NOMO-1 treated with dmso at 0.1 percent for 144 hours (cell line): ENCODE measurements around the gene HSBP1L1.
A peak's percentile ranks its signal among the peaks of the same experiment; 100 is the strongest.

Source experiments
- DNase-seq: peaks from one replicate; lab custom pipeline; 2025; ENCODE audit not compliant: unreplicated experiment; lab: John Stamatoyannopoulos, UW

The HSBP1L1 gene

DNA sequence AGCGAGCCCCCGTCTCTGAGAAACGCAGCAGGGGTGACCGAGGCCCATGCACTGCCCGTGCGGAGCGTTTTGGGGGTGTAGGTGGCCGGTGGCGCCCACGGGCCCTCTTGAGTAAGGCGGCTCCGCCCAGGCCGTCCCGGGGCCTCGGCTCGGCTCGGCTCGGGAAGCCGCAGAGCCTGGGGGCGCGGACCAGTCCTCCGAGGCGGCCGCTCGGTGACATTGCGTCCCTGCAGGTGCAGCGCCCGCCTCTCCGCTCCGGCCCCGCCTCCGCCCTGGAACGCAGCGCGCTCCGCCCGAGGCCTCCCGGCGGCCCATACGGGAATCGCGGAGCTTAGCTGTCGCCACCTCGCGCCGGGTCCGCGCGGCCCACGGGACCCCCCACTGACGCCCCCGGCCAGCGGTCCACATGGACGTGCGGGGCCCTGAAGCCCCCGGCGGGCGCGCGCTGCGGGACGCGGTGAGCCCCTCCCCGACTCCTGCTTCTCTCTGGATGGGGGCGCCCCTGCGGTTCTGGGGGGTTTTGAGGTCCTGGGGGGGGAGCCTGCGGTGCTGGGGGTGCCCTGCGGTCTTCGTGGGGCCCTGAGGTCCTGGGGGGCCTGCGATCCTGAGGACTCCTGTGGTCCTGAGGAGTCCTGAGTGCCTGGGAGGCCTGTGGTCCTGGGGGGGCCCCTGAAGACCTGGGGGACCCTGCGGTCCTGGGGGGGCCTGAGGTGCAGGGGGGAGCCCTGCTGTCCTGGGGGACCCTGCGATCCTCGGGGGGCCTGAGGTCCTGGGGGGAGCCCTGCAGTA, at the start of gene HSBP1L1:
TSS of gene HSBP1L1 (plus strand) at position 314 of the 789 bp plus-strand sequence. CDS start at position 407, 93 bp downstream.
- DNase-seq, result peak; percentile 72

DNA sequence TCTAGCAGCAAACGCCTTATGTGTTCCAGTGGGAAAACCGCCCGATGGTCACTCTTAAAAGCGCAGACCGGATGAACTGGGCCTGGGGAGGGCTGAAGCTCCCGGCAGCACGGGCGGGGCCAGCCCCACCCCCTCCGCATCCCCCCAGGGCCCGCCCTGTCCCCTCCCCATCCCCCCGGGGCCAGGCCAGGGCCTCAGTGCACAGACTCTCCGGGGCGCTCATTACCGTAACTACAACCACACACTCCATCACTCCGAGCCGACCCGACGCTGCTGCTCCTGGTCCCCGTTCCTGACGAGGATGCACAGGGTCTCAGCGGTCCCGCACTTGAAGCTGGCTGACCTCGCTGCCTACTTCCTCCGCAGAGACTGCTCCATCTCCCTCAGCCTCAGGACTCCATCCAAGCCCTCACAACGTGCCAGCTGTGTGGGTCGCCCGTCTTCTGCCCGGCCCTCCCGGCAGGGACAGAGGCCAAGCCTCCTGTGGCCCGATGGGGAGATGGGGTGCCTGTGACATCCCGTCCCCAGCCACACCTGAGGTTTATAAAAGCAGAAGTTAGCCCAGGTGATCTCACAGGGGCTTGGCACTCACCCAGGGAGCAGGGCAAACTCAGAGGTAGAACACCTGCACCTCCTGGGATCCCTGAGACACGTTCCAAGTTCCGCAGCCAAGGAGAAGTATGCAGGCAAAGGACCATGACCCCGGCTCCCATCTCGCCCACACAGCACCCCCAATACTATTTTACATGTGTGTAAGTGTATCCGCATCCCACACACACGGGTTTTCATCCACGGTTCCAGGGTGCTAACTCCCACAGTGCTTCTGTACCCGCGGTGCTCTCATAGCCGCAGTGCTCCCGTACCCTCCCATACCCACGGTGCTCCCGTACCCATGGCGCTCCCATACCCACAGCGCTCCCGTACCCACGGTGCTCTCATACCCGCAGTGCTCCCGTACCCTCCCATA, 49.0 kb upstream of the HSBP1L1 start:
- DNase-seq, result no peak

DNA sequence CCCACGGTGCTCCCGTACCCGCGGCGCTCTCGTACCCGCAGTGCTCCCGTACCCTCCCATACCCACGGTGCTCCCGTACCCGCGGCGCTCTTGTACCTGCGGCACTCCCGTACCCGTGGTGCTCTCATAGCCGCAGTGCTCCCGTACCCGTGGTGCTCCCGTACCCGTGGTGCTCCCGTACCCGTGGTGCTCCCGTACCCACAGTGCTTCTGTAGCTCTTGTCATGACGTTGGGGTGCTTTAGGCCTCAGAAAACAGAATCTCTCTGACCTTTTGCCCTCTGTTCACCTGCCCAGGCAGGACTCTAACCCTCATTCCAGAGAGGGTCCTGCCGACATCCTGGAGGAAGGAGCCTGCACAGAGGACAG, 48.3 kb upstream of the HSBP1L1 start:
- DNase-seq, result no peak

DNA sequence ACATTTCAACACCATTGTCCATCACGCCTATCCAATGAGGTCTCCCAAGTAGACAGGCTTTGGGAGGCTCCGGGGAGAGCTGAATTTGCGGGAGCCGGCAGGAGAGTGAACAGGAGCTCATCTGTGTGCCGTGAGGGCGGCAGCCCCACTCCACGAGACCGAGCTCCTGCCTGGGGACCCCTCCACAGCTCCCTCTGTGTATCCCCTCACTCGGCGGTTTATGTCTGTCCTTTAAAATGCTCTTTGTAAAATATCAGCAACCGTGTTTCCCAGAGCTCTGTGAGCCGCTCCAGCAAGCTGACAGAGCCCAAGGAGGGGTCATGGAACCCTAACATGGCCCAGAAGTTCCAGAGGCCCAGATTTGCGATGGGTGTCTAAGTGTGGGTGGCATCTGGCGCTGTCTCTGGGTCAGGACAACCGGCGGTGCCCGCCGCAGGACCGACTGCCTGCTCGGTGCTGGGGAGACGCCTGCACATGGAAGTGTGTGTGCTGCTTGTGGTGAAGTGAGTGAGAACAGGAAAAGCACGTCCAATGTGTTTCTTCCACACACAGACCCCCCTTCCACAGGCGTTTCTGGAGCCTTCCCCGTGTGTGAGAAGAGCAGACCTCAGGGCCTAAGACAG, 47.8 kb upstream of the HSBP1L1 start:
- DNase-seq, result no peak

DNA sequence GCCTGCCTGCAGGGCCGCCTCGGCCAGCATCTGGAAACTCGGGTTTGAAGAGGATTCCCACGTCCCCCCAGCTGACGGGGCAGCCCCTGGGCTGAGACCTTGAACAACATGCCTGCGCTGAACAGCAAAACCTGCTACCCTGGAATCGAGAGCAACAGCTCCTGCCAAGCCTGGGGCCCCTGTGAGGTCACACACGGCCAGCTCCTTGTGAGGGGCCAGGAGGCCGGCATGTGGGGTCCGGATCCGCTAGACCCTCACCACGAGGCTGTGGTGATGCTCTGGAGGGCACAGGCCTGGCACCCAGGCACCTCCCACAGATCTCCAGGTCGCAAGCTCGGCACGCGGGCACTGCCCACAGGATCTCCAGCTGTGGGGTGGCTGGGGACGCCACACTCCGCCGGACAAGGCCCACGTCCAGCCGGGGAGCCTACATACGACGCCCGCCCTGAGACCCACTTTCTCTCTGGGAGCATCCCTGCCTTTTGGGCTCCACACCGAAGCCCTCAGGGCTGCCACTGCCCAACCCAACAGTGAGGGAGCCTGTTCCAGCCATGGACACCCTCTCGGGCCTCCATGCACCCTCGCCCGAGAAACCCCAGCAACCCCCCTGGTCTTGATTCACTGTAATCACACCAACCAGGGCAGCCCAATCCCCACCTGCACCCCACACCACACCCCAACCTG, 47.1 kb upstream of the HSBP1L1 start:
- DNase-seq, result no peak

DNA sequence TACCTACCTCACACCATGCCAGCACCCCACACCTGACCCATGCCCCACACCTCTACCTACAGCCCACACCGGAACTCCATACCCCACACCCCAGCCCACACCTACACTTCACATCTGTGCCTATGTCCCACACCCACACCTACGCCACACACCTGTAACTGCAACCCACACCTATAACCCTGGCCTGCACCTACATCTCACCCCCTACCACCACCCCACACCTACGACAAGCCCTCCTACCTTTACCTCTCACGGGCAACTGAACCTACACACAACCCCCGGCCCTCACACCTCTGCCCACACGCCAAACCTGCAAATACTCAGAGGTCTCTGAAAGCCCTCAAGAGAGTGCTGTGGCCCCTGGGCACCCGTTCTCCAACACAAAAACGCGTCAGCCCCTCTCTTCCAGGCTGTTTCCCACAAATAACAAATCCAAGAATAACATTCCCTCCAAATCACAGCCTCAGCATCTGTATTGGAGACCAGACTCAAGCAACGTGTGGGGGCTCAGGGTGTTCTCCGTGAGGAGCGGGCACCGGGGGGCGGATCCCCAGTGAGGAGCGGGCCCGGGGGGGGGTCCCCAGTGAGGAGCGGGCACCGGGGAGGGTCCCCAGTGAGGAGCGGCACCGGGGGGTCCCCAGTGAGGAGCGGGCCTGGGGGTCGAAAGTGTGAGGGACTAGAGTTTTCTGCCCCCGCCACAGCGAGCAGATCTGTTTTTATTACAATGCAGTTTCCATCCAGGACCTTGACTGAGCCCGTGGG, 46.4 kb upstream of the HSBP1L1 start:
- DNase-seq, result no peak

DNA sequence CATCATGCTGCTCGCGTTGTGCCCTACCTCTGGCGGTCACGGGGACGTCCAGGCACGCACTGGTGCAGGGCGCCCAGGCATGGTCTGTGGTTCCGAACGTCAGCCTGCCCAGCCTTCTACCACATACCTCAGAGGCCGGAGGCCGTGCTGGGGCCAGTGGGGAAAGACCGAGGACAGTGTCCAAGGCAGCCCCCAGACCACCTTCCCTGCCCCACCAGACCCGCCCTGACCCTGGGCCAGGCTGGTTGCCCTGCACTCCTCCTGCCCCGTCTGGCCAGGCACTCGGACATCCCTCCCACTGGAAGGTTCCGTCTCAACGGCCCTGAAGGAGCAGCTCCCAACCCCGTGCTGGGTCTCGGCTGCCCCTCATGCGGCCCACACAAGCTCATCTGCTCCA, 45.8 kb upstream of the HSBP1L1 start:
- no peak for DNase-seq

DNA sequence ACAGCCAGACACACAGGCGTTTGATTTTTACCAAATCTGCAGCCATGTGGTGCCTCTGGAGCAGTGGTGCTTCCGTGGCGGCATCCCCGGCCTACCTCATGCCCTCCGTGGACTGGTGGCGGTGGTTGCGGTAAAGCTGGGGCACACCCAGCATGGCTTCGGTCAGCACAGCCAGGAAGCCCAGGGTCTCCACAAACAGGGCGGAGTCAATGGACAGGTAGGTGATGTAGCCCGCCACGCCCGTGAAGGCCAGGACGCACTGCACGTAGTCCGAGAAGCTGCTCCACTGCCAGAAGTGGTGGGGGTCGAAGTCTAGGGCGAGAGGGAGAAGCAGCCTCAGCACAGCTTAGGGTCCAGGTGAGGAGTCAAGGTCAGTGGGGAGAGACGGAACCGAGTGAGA, 45.4 kb upstream of the HSBP1L1 start:
- no peak for DNase-seq

DNA sequence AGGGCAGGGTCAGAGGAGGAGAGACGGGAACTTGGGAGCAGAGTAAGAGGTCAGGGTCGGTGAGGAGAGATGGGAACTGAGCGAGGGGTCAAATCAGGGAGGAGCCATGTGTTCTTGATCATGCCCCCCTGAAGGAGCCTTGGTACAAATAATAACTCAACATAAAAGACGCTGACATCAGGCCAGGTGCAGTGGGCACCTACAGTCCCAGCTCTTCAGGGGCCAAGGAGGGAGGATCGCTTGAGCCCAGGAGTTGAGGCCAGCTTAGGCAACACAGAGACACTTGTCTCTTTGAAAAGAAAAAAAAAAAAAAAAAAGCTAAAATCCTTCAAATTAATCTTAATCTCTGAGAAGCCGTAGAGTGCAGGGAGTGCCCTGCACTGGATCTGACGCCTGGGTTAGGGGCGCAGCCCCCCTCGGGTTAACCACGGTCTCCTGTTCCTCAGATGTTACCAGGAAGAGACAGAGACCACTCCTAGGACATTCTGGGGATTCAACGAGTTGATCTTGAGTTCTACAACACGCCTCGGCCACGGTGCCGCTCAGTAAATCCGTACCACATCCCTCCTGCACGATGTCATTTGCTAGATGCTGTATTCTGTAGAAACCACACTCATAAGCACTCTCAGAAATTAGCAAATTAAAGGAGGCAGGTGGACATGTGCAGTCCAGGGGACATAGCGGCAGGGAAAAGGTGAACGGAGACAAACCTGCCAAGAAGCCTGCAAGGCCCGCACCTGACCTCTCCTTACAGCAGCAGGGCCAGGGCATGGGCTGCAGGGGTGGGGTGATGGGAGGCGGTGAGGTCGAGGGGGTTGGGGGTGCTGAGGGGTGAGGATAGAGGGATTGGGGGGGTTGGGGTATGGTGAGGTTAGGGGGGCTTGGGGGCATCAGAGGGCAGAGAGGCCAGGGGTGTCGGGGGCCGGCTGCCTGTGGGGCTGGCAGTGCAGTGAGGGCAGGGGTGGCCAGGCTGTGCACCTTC, 42.2 kb upstream of the HSBP1L1 start:
- DNase-seq, result no peak

DNA sequence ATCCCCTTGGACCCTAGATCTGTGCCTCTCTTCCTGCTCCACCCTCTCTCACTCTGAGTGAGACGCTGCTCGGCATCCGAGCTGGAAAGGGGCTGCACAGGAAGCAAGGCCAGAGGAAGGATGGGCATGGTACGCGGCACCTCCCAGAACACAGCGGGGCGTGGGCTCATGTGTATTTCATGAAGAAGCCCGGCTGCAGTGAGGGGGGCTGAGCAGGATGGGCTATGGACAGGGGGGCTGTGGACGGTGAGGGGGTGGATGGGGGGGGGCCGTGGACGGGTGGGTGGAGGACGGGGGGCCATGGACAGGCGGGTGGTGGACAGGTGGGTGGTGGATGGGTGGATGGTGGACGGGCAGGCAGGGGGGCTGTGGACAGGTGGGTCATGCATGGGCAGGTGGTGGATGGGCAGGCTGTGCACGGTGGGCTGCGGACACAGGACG, 41.5 kb upstream of the HSBP1L1 start:
- DNase-seq, result no peak

DNA sequence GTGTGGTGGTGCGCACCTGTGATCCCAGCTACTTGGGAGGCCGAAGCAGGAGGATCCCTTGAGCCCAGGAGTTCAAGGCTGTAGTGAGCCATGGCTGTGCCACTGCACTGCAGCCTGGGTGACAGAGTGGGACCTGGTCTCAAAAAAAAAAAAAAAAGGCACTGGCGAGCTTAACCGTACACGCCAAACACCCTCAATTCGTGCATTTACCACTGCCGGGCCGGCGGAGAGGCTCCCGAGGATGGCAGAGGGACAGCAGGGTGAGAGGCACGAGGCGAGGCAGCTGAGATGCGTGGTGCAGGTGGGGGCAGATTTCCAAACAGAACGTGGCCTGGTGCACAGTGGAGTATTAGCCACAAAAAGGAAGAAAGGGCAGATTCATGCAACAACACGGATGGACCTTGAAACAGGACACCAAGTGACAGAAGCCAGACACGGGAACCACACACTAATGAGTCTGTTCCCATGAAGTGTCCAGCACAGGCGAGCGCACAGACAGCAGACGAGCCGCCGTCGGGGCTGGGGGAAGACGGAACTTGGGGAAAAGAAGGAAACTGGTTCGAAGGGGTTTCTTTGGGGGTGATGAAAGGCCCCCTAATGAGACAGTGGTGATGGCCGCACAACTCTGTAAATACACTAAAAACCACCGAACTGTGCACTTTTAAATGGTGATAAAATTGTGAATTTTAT, 40.4 kb upstream of the HSBP1L1 start:
- DNase-seq, result no peak

DNA sequence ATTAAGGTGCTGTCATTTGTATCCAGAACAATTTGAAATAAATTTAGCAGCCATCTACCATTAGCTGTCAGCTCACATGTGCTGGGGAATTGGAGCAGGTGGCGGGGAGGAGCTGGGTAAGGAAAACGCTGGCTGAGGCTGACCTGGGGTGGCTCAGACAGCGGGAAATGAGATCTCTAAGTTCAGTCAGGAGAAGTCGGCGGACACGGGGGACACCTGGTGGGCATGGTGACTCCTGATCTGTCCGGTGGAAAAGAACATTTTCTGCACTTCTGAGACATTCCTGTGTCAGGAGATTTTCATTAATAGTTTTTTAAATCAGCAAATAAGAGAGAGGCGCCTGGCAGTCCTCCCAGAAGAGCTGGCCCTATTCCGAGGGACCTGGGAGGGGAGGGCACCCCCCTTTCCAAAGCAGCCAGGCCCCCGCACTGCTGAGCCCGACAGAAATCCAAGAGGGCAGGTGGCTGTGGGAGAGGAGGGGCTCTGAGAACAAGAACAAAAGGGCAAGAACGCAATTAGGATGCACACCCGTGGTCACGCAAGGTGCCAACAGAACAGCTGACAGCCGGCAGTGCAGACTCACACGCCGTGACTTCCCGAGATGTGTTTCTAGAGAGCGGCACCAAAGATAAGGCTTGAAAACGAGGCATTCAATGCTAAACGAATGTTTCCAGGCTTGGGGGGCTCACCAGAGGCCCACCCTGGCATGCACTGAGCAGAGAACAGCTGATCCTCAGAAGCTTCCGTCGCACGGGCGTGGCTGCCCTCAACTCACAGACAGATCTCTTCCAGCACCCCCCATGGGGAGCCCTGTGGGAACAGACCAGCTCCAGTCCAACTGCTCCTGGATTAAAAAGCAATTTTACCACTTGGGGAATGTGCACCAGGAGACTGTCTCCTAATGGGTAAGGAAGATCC, 39.4 kb upstream of the HSBP1L1 start:
- no peak for DNase-seq

DNA sequence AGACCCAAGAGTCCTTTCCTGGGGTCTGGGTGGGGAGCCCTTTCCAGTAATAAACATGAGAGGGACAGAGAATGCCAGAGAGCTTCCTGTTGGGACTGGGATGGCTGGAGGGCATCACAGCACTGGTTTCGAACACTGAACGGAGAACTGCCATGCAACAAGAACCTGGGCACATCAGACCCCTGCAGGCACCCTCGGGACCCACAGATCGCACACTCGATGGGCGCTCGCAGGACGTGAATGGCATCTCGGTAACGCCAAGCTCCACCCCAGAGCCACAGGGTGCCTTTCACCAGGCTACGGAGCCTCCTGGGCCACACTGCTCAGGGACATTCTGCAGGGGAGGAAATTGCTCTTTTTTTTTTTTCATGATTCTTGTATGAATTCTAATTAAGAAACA, 38.1 kb upstream of the HSBP1L1 start:
- DNase-seq, result no peak

DNA sequence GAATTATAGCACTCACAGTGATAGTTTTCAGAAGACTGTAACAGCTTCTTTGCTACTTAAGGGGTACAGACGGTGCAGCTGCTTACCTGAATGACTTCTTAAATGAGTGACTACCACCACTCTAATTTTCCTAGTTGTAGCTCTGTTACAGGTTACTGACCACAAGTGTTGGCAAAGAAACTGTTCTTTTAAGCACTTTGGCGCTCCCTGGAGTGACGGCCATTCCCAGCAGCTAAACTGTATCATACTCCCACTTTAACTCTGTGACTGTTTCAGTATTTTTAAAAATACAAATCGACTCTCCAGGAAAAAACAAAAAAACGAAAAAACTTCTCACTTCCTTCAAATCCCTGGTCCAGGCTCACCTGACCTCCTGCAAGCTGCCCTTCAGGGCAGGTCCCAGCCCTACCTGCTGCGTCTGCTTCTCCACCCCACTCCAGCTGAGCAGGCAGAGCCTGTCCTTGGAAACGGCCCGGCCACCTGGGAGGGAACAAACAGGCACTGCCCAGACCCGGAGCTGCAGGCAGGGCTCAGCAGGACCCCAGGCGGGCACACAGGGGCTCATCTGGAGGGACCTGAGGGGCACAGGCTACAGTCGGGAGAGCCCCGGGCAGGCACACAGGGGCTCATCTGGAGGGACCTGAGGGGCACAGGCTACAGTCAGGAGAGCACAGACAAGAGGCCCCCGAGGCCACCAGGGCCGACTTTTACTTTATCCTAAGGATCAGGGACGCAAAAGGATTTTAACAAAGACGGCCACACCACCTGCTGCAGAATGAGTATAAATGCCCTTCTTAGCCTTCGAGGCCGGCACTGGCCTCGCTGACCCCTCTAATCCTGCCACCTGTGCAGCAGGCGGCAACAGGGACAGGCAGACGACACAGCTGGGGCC, 37.5 kb upstream of the HSBP1L1 start:
- no peak for DNase-seq

DNA sequence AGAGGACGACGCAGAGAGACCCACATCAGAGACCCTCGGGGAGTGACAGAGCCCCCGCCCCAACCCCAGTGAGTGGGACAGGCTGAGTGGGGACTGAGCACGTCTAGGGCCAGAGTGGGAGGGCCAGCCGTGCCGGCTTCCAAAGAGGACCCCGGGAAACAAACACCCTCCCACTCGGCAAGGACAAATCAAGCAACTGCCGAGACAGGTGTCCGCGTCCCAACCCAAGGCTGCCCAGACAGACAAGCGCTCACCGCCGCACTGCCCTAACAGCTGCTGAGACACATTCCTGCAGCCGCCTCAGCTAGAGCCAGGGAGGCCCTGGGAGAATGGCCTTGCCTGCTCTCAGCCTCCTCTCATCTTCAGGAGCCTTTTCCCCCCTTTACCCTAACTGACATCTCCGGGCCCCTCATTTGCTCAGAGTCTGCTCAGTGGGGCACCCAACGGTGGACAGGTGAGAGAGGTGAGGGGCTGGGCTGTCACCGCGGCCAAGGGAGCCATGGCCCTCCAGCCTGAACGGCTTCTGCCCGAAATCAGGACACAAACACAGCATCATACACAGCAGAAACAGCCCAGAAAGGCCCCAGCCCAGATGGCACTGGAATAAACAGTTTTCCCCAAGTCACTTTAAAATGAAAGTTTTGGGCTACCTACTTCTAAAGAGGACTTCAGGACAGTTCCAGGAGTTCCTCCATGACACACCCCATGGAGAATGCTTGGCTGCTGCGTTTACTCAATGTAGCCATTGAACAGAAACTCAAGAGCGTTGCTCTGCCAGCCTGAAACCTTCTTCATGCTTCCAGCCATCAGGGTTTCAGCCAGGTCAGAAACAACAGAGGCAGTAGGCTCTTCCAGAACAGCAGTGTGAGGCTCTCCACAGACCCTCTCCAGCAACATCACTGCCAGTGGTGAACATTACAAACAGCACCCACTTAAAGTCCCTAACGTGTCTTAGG, 36.6 kb upstream of the HSBP1L1 start:
- DNase-seq, result no peak
